Measurements from ENCODE around the gene NOL3. TPM values are rescaled to one million over a fixed set of nuclear protein-coding genes. Genes with fewer than 3 reads are reported as not detected.

The NOL3 gene
- total RNA-seq, 1 experiment from 2014 or later: 91.6 TPM

- no peaks in the 10 kb centered on the region for H3K9me3 ChIP-seq (ENCODE audit: low read length)
- peaks cover 50% of the 10 kb centered on the region for H3K4me1 ChIP-seq (ENCODE audit: insufficient read depth, low read length)
- peak overlapping the region; percentile 66 for H3K4me3 ChIP-seq (ENCODE audit: low read length)
- H4K20me1 ChIP-seq (ENCODE audit: low read length): no peaks in the 10 kb centered on the region
- ChIA-PET CTCF (interaction anchor here (0.7 kb wide), 1 partner anchor 224 kb away, joined by 12 read pairs; no protein-coding TSS in a partner anchor), POLR2A (ENCODE audit: unreplicated experiment) (no interaction called here)
- intact Hi-C loops (cut with micrococcal nuclease): no loop called here
- H3K9ac ChIP-seq (ENCODE audit: low read length): peak overlapping the region; percentile 27; the same call in 1 of the 2 replicates
- peak overlapping the region; percentile 59; the same call in 1 of the 2 replicates for H2AFZ ChIP-seq (ENCODE audit: low read length)
- peaks cover 37% of the 10 kb centered on the region for H3K79me2 ChIP-seq (ENCODE audit: low read length)
- 0 out of 2 replicates have a peak overlapping the region, but pooled peaks have one; percentile 39 for H3K27ac ChIP-seq (ENCODE audit: low read length)
- BruUV-seq (replicated peaks): no TSS peak
- H3K9me2 ChIP-seq (replicated peaks; ENCODE audit: low read length): no peaks in the 10 kb centered on the region
- peak; percentile 86 for DNase-seq
- ATAC-seq: peak; percentile 42
- H3K36me3 ChIP-seq (ENCODE audit: low read depth, low read length): no peaks in the 10 kb centered on the region
- peak; percentile 69; the same call in 1 of the 2 replicates for TF ChIP-seq EZH2phosphoT487 (IDR thresholded peaks at IDR 0.05; ENCODE audit: borderline replicate concordance, low read length)
- TF ChIP-seq EZH2 (IDR thresholded peaks at IDR 0.05; ENCODE audit: low read length, unreplicated experiment): no peak
- H3K27me3 ChIP-seq (ENCODE audit: low read length): no peaks in the 10 kb centered on the region
- H3K4me2 ChIP-seq (ENCODE audit: low read length): peak overlapping the region; percentile 87
- no peaks in the 10 kb centered on the region for H3F3A ChIP-seq (ENCODE audit: low read length, unreplicated experiment)
Measured at GRCh38 chr16:67177743-67178699, 7.7 kb downstream of the NOL3 start.

GRCh38 chr16:67179421-67180080 lies 9.2 kb downstream of the NOL3 start:
- Histone ChIP-seq H3F3A (ENCODE audit: low read length, unreplicated experiment) (no peaks in the 10 kb centered on the region), H3K36me3 (ENCODE audit: low read depth, low read length) (no peaks in the 10 kb centered on the region), H3K4me3 (ENCODE audit: low read length) (no peak overlapping the region), H3K9me2 (replicated peaks; ENCODE audit: low read length) (no peaks in the 10 kb centered on the region), H3K27ac (ENCODE audit: low read length) (no peak overlapping the region), H3K4me1 (ENCODE audit: insufficient read depth, low read length) (peaks cover 44% of the 10 kb centered on the region), H4K20me1 (ENCODE audit: low read length) (no peaks in the 10 kb centered on the region), H3K79me2 (ENCODE audit: low read length) (peaks cover 38% of the 10 kb centered on the region), H3K27me3 (ENCODE audit: low read length) (no peaks in the 10 kb centered on the region), H3K9ac (ENCODE audit: low read length) (no peak overlapping the region), H3K4me2 (ENCODE audit: low read length) (no peak overlapping the region), H2AFZ (ENCODE audit: low read length) (no peak overlapping the region), H3K9me3 (ENCODE audit: low read length) (no peaks in the 10 kb centered on the region)
- intact Hi-C loops (cut with micrococcal nuclease): no loop called here
- no peak for DNase-seq
- ChIA-PET CTCF (no interaction called here), POLR2A (ENCODE audit: unreplicated experiment) (no interaction called here)
- no peak for ATAC-seq
- no TSS peak for BruUV-seq (replicated peaks)
- peak; percentile 38; the same call in 1 of the 2 replicates for TF ChIP-seq CTCF (conservative IDR thresholded peaks at IDR 0.05; ENCODE audit: low read depth, low read length)
- no peak for TF ChIP-seq EZH2 (IDR thresholded peaks at IDR 0.05; ENCODE audit: low read length, unreplicated experiment)

- no TSS peak for BruUV-seq (replicated peaks)
- H3F3A ChIP-seq (ENCODE audit: low read length, unreplicated experiment): no peaks in the 10 kb centered on the region
- H3K9me3 ChIP-seq (ENCODE audit: low read length): no peaks in the 10 kb centered on the region
- H3K4me1 ChIP-seq (ENCODE audit: insufficient read depth, low read length): peaks cover 44% of the 10 kb centered on the region
- no peak for TF ChIP-seq EZH2phosphoT487 (IDR thresholded peaks at IDR 0.05; ENCODE audit: borderline replicate concordance, low read length)
- no peak for TF ChIP-seq EZH2 (IDR thresholded peaks at IDR 0.05; ENCODE audit: low read length, unreplicated experiment)
- no peak for TF ChIP-seq CTCF (conservative IDR thresholded peaks at IDR 0.05; ENCODE audit: low read depth, low read length)
- peaks cover 32% of the 10 kb centered on the region for H3K79me2 ChIP-seq (ENCODE audit: low read length)
- no peaks in the 10 kb centered on the region for H3K36me3 ChIP-seq (ENCODE audit: low read depth, low read length)
- H3K9ac ChIP-seq (ENCODE audit: low read length): no peak overlapping the region
- no peaks in the 10 kb centered on the region for H3K9me2 ChIP-seq (replicated peaks; ENCODE audit: low read length)
- no peak overlapping the region for H3K27ac ChIP-seq (ENCODE audit: low read length)
- H3K27me3 ChIP-seq (ENCODE audit: low read length): no peaks in the 10 kb centered on the region
- ATAC-seq (no peak), DNase-seq (no peak)
- no peak overlapping the region for H3K4me3 ChIP-seq (ENCODE audit: low read length)
- H2AFZ ChIP-seq (ENCODE audit: low read length): no peak overlapping the region
- ChIA-PET POLR2A (ENCODE audit: unreplicated experiment) (no interaction called here), CTCF (no interaction called here)
- no peak overlapping the region for H3K4me2 ChIP-seq (ENCODE audit: low read length)
- H4K20me1 ChIP-seq (ENCODE audit: low read length): no peaks in the 10 kb centered on the region
- intact Hi-C loops (cut with micrococcal nuclease): no loop called here
Measured at GRCh38 chr16:67180166-67180565, 9.8 kb downstream of the NOL3 start.

Measured in PC-3 (cell line).